Islet of Langerhans (tissue), 1 donor: Measurements from ENCODE around the gene POLR3G.

ENCODE experiments used
- FAIRE-seq: peaks from one replicate; lab custom pipeline; 2011; peaks lifted over from hg19 to GRCh38; lab: Jason Lieb, UNC

Gene POLR3G, protein sequence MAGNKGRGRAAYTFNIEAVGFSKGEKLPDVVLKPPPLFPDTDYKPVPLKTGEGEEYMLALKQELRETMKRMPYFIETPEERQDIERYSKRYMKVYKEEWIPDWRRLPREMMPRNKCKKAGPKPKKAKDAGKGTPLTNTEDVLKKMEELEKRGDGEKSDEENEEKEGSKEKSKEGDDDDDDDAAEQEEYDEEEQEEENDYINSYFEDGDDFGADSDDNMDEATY

GRCh38 chr5:90474235-90475107 is at the start of gene POLR3G, which contains the start of gene MBLAC2:
Gene POLR3G, plus strand, starts transcription at chr5:90474864. Its CDS starts 10,704 bp downstream, at chr5:90485568.
Gene MBLAC2, minus strand, starts transcription at chr5:90474771. Its CDS starts 479 bp downstream, at chr5:90474292.
- no peak for FAIRE-seq

DNA sequence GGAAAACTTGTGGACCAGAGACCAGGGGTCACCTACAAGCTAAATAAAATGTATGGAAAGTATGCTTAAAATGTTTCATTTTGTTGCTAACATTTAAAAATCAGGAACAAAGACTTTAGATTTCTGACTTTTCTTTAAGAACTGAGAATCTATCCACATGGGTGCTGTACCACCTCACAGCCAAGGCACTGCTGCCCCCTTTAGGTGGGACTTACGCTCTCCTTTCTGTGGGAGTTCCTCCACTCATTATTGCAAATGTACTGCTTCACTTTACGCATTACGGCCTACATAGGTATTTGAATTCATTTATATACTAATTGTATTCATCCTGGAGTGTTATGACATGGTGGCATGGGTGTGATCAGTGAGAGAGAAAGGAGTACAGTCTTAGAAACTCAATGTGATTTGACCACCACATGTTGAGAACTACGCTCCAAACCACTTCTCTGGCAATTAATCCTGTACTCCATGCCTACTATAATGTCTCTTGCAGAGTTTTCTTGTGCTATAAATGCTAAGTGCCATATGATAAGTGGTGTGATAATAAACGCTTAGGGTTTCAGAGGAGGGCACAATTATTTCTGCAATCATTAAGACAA is 40.4 kb upstream of the POLR3G start:
- no peak for FAIRE-seq

DNA sequence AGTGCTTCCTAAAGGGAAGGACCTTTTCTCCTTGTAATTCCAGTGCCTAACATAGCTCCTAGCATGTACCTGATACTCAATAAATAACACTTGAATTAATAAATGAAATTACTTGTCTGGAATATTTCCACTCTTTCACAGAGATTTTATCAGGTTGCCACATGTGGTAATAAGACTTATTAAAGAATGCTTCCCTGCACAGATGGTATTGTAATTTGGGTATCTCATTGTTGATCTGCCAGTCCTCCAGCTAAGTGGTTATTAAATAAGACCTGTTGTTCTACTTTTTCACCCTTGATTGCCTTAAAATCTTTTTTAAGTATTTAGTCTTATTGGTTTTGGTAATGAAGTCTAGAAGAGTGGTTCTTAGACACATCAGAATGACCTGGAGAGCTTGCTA is 37.0 kb upstream of the POLR3G start:
- no peak for FAIRE-seq

GRCh38 chr5:90438100-90438499 is 36.6 kb upstream of the POLR3G start:
- FAIRE-seq, result no peak

DNA sequence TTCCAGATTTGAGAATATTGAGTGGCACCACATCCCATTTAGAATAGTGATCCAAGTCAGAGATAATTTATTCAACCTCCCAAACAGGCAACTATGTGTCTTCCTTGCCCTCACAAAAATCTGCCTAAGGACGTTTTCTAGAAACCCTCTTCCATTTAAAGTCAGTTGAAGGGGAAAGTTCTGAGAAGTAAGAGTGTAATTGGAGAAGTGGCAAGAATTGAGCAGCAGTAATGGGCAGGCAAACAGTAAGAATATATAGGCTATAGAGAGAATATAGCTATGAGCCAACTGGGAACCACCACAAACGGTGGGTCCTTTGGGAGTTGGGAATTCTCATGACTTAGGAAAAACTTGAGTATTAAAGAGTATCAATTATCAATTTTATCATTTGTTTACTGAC is 34.0 kb upstream of the POLR3G start:
- FAIRE-seq, result no peak

- no peak for FAIRE-seq
These were observed 27.7 kb upstream of the POLR3G start for GRCh38 chr5:90446961-90447360.

- no peak for FAIRE-seq
These were observed 13.4 kb upstream of the POLR3G start for GRCh38 chr5:90461288-90461687.

DNA sequence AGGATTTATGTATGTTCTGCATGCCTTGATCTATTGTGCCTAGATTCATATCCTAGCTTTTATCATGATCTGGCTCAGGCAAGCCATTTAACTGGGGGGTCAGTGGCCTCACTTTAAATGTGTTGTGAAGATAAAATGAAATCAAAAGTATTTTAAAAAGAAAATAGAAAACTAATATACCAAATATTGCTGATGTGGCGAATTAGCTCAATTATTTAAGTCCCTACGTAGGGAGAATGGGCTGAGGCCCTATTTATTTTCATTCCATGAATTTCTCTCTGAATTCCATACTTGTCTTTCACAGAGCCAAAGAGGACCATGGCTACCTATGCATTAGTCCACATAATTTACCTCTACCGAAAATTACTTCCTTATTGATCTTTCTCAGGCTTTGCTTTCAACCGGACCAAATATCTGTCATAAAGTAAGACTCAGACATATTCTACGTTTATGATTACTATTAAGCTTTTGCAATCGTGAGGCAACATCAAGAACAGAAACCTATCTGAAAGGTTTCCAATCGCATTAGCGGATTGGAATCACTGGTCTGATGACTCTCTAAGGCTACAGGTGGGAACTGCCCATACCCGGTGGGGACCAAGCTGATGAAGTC is 1.8 kb upstream of the POLR3G start:
- FAIRE-seq, result no peak

DNA sequence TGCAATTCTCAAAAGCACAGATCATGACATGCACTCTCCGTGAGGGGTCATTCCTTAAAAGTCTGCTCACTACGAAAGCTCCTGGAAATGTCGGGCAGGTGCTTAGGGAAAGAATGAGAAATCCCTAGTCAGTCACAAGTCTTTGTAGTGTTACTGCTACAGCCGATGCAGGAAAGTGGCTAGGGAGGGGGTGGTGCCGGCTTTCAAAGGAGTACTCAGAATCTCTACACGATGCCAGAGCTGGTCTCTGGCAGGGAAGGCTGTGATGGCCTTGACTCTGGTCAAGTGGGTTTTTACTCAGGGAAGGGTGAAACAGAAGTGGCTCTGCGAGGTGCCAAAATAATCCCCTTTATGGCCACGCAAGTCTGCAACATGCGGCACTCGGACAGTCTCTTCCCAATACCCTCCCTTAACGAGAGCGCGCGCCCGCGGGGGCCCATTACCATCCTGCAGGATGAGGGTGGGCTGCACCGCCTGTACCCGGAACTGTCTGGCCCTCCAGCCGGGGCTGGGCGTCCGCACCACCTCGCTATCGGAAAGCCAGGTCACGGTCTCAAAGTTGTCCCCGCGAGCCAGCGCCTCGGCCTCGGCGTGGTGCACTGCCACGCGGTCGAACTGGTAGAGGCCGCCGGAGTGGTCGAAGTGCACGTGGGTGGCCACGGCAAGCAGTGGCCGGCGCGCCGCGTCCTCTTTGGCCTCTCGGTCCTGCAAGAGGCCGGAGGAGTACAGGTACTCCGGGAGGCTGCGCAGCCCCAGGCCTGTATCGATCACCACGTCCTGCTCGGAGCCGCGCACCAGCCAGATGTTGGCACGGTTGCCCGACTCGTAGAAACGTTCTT is 1.0 kb upstream of the POLR3G start:
- FAIRE-seq, result no peak

DNA sequence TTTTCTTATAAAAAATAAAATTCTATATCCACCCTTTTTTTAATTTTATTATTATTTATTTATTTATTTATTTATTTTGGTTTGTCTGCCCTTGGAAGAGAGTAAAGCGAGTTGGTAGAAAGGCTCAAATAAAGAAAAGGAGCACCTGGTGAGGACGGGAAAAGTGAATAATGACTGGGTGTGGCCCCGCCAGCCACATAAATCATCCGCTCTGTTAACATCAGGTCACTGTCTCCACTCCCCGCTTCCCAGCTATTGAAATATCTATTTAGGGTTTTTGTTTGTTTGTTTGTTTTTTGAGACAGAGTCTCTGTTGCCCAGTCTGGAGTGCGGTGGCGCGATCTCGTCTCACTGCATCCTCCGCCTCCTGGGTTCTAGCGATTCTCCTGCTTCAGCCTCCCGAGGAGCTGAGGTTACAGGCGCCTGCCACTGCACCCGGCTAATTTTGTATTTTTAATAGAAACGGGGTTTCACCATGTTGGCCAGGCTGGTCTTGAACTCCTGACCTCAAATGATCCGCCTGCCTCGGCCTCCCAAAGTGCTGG is 844 bp downstream of the POLR3G start:
- FAIRE-seq, result no peak

- FAIRE-seq, result no peak
These were observed 1.7 kb downstream of the POLR3G start for GRCh38 chr5:90476391-90476790.

GRCh38 chr5:90477073-90477472 is 2.4 kb downstream of the POLR3G start:
- no peak for FAIRE-seq

DNA sequence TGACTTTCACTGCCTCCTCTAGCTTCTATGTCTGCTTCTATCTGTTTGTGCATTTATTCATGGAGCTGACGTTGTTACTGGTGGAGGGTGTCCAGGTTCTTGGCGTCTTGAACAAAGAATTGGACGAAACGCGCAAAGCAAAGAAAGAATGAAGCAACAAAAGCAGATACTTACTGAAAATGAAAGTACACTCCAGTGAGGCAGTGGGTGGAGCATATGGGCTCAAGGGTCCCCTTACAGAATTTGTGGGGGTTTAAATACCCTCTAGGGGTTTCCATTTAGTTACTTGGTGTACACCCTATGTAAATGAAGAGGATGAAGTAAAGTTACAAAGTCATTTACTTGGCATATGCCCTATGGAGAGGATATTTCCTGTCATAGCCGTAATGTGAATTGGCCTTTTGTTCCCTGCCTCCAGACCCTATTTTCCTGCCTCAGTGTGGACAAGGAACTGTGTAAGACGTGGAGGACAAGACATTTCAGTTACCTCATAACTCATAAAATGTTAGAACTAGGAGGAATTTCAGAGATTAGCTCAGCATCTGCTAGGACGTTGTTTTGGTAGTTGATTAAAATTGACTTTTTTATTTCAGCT is 3.1 kb downstream of the POLR3G start:
- no peak for FAIRE-seq

DNA sequence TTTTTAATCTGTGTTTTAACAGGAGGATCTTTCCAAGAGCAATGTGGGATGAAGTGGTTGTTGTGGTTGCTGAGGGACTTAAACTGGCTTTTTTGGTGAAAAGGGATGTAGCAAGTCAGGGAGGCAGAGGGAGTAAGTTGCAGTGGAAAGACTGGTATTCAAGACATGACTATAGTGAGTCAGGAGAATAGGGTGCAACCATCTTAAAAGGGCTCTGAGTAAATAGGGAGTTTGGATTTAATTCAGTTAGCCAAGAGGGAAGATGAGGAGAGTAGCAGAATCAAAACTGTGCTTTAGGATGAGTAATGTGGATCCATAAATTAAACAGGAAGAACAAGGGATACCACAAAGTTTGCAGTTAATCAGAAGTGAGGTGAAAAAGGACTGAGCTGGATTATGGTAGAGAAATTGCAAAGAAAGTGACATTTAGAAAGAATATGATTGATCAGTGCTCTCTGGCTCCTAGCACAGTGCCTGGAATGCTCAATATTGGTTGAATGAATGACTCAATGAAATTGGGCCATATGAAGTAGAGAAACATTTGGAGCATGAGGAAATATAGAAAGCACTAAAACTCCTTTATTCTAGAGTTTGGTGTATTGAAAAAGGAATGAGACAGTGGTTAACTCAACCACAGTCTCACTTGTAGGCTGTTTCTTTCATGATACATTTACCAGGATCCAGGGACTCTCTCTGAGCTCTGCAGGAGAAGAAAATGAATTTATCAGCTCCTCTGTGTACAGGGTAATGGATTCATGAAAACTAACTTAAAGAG is 5.1 kb downstream of the POLR3G start:
- no peak for FAIRE-seq

GRCh38 chr5:90480699-90481098 is 6.0 kb downstream of the POLR3G start:
- no peak for FAIRE-seq

GRCh38 chr5:90483206-90483605 is 8.5 kb downstream of the POLR3G start:
- no peak for FAIRE-seq

DNA sequence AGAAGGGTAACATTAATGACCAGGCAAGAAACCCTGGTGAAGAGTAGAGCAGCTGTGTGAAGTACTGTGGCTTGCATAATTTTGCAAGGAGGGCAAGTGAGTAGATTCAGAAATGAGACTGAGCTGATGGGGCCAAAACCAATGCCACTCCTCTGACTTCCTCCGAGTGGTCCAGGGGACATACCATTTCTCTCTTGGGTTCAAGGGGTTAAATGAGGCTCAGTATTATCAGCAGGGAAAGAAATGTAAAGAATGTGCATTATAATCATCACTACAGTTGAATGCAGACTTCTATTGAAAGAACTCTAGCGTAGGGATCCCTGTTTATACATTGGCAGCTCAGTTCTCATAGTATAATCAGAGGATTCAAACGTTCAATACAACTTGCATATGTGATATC is 9.9 kb downstream of the POLR3G start:
- no peak for FAIRE-seq

DNA sequence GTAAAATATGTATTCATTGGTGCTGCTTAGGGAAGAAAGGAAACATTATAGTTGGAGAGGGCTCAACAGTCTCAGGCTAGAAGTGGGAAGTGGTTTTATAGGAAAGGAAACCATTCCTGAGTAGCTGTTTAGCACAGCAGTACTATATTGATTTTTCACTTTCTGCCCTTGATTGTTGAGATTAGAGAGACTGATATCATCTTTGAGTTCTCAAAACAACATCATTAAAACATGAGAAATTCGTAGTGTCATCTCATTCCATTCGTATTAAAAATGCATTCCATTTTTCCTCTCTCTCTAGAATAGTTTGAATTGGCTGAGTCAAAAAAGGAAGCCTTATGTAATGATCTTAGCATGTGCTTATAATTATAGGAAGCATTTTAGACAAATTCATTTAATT is 14.1 kb downstream of the POLR3G start:
- no peak for FAIRE-seq

- no peak for FAIRE-seq
These were observed 19.4 kb downstream of the POLR3G start for GRCh38 chr5:90494043-90494442.

GRCh38 chr5:90495146-90495545 is 20.5 kb downstream of the POLR3G start:
- FAIRE-seq, result no peak
